ENCODE measurements around the gene XRN2.

- TF ChIP-seq POLR2A (IDR thresholded peaks at IDR 0.05; ENCODE audit: low read length) (no peak), GATA1 (IDR thresholded peaks at IDR 0.05; ENCODE audit: low read depth, low read length) (no peak)
These were observed 108.6 kb downstream of the XRN2 start for GRCh38 chr20:21411725-21412124.

Data from erythroblast (primary cell).